HepG2 (cell line): Measurements from ENCODE around the gene CROCC. TPM values are rescaled to one million over a fixed set of nuclear protein-coding genes. Genes with fewer than 3 reads are reported as not detected.
"Not testable (repeated sequence)": the region's sequence is repeated elsewhere in the genome, so short reads cannot be mapped to it uniquely, and the experiment has no call there.

Experiments used
- ATAC-seq: fragments of 200-7000 bp; cut with Tn5 transposase; 3 replicates; pipeline ENCODE4 v1.9.1; 2020; ENCODE audit warnings: mild to moderate bottlenecking, moderate library complexity
- BruUV-seq: library from RNA; stranded (reverse); fragments of 400-500 nt; replicated peaks from 2 replicates; lab custom pipeline; 2021; lab: Mats Ljungman, UMichigan
- CTCF ChIA-PET: fragments of 300-600 bp; formaldehyde crosslinking; extraction: SDS; loops from one replicate; lab custom pipeline; 2021; ENCODE audit warnings: low total read pairs, inconsistent platforms, low intra/inter-chr PET ratio; lab: Yijun Ruan, JAX
- POLR2A ChIA-PET: fragments of 350-600 bp; sonication (Branson Sonifier 250); formaldehyde crosslinking; loops from one replicate; lab custom pipeline; 2020; ENCODE audit warnings: antibody characterized with exemption, inconsistent platforms; lab: Yijun Ruan, JAX
- DNase-seq: peaks from one replicate; pipeline ENCODE4 v3.0.0-alpha.2; 2015; ENCODE audit warnings: low spot score
- FAIRE-seq: peaks from 3 replicates; lab custom pipeline; 2011; peaks lifted over from hg19 to GRCh38; lab: Jason Lieb, UNC
- H2AFZ ChIP-seq: one replicate; pipeline ENCODE4 v1.6.1; 2011; ENCODE audit warnings: low read length, inconsistent platforms
- H3K27ac ChIP-seq: fragments of 300-600 bp; 3 replicates; pipeline ENCODE4 v1.8.0; 2011; ENCODE audit warnings: mixed run types, mild to moderate bottlenecking, mixed read lengths, low read length, inconsistent platforms; ENCODE audit not compliant: insufficient read depth; ENCODE audit errors: extremely low read length
- H3K27me3 ChIP-seq, 2 experiments: fragments of 200-600 bp in 1 of 2; 2 replicates in 1 of 2; 3 replicates in 1 of 2; pipeline versions ENCODE4 v1.6.0 to v1.8.0; 2011; ENCODE audit warnings: low read length in 2 of 2, mild to moderate bottlenecking in 2 of 2, moderate library complexity in 2 of 2, inconsistent platforms in 1 of 2; ENCODE audit not compliant: insufficient read depth in 2 of 2, control insufficient read depth in 1 of 2
- H3K36me3 ChIP-seq, 2 experiments: fragments of 200-600 bp in 1 of 2; replicated peaks in 1 of 2; 2 replicates in 1 of 2; 3 replicates in 1 of 2; pipeline versions ENCODE4 v1.5.1 to v1.8.0; 2011; ENCODE audit warnings: low read length in 2 of 2, inconsistent platforms in 1 of 2; ENCODE audit not compliant: insufficient read depth in 2 of 2, control insufficient read depth in 1 of 2
- H3K4me1 ChIP-seq: 2 replicates; pipeline ENCODE4 v1.5.1; 2012; ENCODE audit warnings: low read length, inconsistent platforms; ENCODE audit not compliant: insufficient read depth
- H3K4me2 ChIP-seq: 2 replicates; pipeline ENCODE4 v1.6.0; 2011; ENCODE audit warnings: low read depth, low read length, inconsistent platforms
- H3K4me3 ChIP-seq, 3 experiments: fragments of 200-600 bp in 1 of 3; sonication (generic), shearing (Covaris generic) in 1 of 3; replicated peaks in 1 of 3; 2 replicates each; pipeline ENCODE4 v1.5.1; 2011 to 2016; ENCODE audit warnings: low read length in 3 of 3, inconsistent platforms in 2 of 3, low read depth in 2 of 3, mild to moderate bottlenecking in 2 of 3, control low read depth in 1 of 3, mixed read lengths in 1 of 3; ENCODE audit not compliant: insufficient read depth in 1 of 3
- H3K79me2 ChIP-seq: one replicate; pipeline ENCODE4 v1.6.1; 2011; ENCODE audit warnings: low read length, inconsistent platforms; ENCODE audit not compliant: insufficient read depth
- H3K9ac ChIP-seq: 2 replicates; pipeline ENCODE4 v1.6.0; 2011; ENCODE audit warnings: mild to moderate bottlenecking, low read depth, low read length, inconsistent platforms; ENCODE audit not compliant: insufficient read depth
- H3K9me3 ChIP-seq: 2 replicates; pipeline ENCODE4 v1.5.1; 2012; ENCODE audit warnings: mild to moderate bottlenecking, low read length
- H4K20me1 ChIP-seq: 2 replicates; pipeline ENCODE4 v1.6.0; 2011; ENCODE audit warnings: inconsistent platforms, mild to moderate bottlenecking, low read length, moderate library complexity; ENCODE audit not compliant: insufficient read depth
- CTCF ChIP-seq: sonication (generic); formaldehyde crosslinking; IDR thresholded peaks from 2 replicates; pipeline ENCODE4 v1.5.0; 2020; ENCODE audit warnings: mild to moderate bottlenecking, missing genetic modification reagents, moderate library complexity
- HNF1A ChIP-seq, 2 experiments: sonication (generic) in 1 of 2; formaldehyde crosslinking in 1 of 2; IDR thresholded peaks; 2 replicates each; pipeline versions ENCODE4 v1.4.0 to v1.6.1; 2016 to 2020; ENCODE audit warnings: borderline replicate concordance in 1 of 2, low read depth in 1 of 2, mild to moderate bottlenecking in 1 of 2, missing genetic modification reagents in 1 of 2
- ZBTB46 ChIP-seq: sonication (generic); formaldehyde crosslinking; IDR thresholded peaks from 2 replicates; pipeline ENCODE4 v1.4.0; 2020; ENCODE audit warnings: mild to moderate bottlenecking, missing genetic modification reagents, borderline replicate concordance
- ZNF263 ChIP-seq: sonication (generic); formaldehyde crosslinking; IDR thresholded peaks from 2 replicates; pipeline ENCODE4 v1.4.0; 2020; ENCODE audit warnings: missing genetic modification reagents
- ZNF362 ChIP-seq: sonication (generic); formaldehyde crosslinking; IDR thresholded peaks from 2 replicates; pipeline ENCODE4 v1.4.0; 2020; ENCODE audit warnings: missing genetic modification reagents, mild to moderate bottlenecking, borderline replicate concordance
- ZNF460 ChIP-seq: sonication (generic); formaldehyde crosslinking; IDR thresholded peaks from 2 replicates; pipeline ENCODE4 v1.5.1; 2020; ENCODE audit warnings: missing genetic modification reagents, mild to moderate bottlenecking, borderline replicate concordance
- ZNF510 ChIP-seq: sonication (generic); formaldehyde crosslinking; IDR thresholded peaks from 2 replicates; pipeline ENCODE4 v1.4.0; 2020; ENCODE audit warnings: low read depth, mild to moderate bottlenecking, missing genetic modification reagents
- WGBS: methylation state at CpG from one replicate; pipeline ENCODE4 v1.1.6; 2017; ENCODE audit warnings: low lambda C conversion rate; 5-methylcytosine and 5-hydroxymethylcytosine counted together
- in situ Hi-C: cut with HindIII; loops from 2 replicates; pipeline ENCODE4 v1.10.0; 2017; ENCODE audit warnings: low pct_unique_long_range_greater_than_20kb; ENCODE audit not compliant: extremely low pct_ligation_motif_present
- intact Hi-C: fragments of 100-400 bp; cut with micrococcal nuclease; formaldehyde crosslinking; loops from one replicate; pipeline ENCODE4 v1.10.0; 2022; ENCODE audit not compliant: unreplicated experiment
- polyA plus RNA-seq, 8 experiments: library from polyadenylated mRNA; depleted of rRNA in 3 of 8; stranded (reverse) in 7 of 8; unstranded in 1 of 8; fragments of >200 nt; fragmentation: Illumina TruSeq in 4 of 8; extraction: Trizol in 4 of 8; gene quantifications; 2 replicates each; pipeline versions ENCODE4 v1.2.1 to v1.2.3, GENCODE V29; 2011 to 2016; ENCODE audit warnings: low read depth in 4 of 8, missing spikeins in 1 of 8, mixed read lengths in 1 of 8; ENCODE audit not compliant: insufficient read depth in 1 of 8
- total RNA-seq, 5 experiments: library from RNA; depleted of rRNA; stranded (reverse); fragments of >200 nt; fragmentation: Illumina TruSeq; extraction: Trizol; gene quantifications; 2 replicates each; pipeline ENCODE4 v1.2.3, GENCODE V29; 2016; ENCODE audit warnings: low read depth in 1 of 5

The CROCC gene
- total and polyA plus RNA-seq, 2 of the 13 experiments (the other 11 are each of a cell fraction or from before 2014, with no cell fraction given): 7.8 to 15.5 TPM

- not testable (repeated sequence) for TF ChIP-seq HNF1A (IDR thresholded peaks at IDR 0.05; ENCODE audit: low read depth)
- TF ChIP-seq HNF1A (CRISPR knock-in tag; IDR thresholded peaks at IDR 0.05; ENCODE audit: borderline replicate concordance) (peak; percentile 30; the same call in 1 of the 2 replicates), ZBTB46 (0 out of 2 replicates have a peak, but pooled peaks have one; percentile 57), ZNF460 (0 out of 2 replicates have a peak, but pooled peaks have one; percentile 29), ZNF263 (CRISPR knock-in tag) (peak; percentile 54)
Measured at GRCh38 chr1:16914928-16915626, 6.7 kb upstream of the CROCC start (continued).

- Histone ChIP-seq H3K79me2 (no peaks in the 10 kb centered on the region), H3K9ac (no peak overlapping the region), H3K36me3 (no peaks in the 10 kb centered on the region), H4K20me1 (no peaks in the 10 kb centered on the region), H3K4me3 (no peak overlapping the region), H3K9me3 (no peaks in the 10 kb centered on the region), H3K4me2 (0 out of 2 replicates have a peak overlapping the region, but pooled peaks have one; percentile 93), H3K4me1 (peaks cover 39% of the 10 kb centered on the region), H3K27me3 (no peaks in the 10 kb centered on the region), H2AFZ (no peak overlapping the region), H3K27ac (no peak overlapping the region)
- in situ Hi-C loops: no loop called here
- WGBS: 75% methylated on average over 4 of the region's 4 CpGs
- TF ChIP-seq ZNF510 (CRISPR knock-in tag) (no peak), ZNF362 (peak; percentile 68), CTCF (CRISPR knock-in tag) (peak; percentile 17)
- DNase-seq: no peak
- no peak for FAIRE-seq
- no TSS peak for BruUV-seq
- CTCF ChIA-PET: no interaction called here
- intact Hi-C loops: no loop called here
- POLR2A ChIA-PET: interaction anchor here (1.6 kb wide), 1 partner anchor 10 kb away, joined by 3 read pairs; no protein-coding TSS in a partner anchor
- ATAC-seq: no peak
Measured at GRCh38 chr1:16915627-16915973, 6.1 kb upstream of the CROCC start.
